Testis (tissue), 2 donors: Measurements from ENCODE around the gene C11orf68.

ENCODE experiments used
- CTCF ChIP-seq, 3 experiments: fragments of 450-650 bp in 2 of 3; fragments of 200-600 bp in 1 of 3; sonication (generic) in 1 of 3; IDR thresholded peaks; one replicate each; pipeline ENCODE4 v1.5.1; 2016 to 2019; ENCODE audit warnings: antibody characterized with exemption in 3 of 3, mild to moderate bottlenecking in 2 of 3, moderate library complexity in 1 of 3
- POLR2A ChIP-seq: fragments of 450-650 bp; IDR thresholded peaks from one replicate; pipeline ENCODE4 v1.6.1; 2017; ENCODE audit warnings: antibody characterized with exemption, mild to moderate bottlenecking, moderate library complexity

GRCh38 chr11:65958291-65958690, 39.4 kb upstream of the C11orf68 start:
- no peak for TF ChIP-seq CTCF (IDR thresholded peaks at IDR 0.05)
- TF ChIP-seq POLR2A = no peak
